Ishikawa (cell line): ENCODE measurements around the gene SLC25A41.

ENCODE experiments used
- CEBPB ChIP-seq: IDR thresholded peaks from 2 replicates; pipeline ENCODE4 v1.6.1; 2012
- CREB1 ChIP-seq: IDR thresholded peaks from 2 replicates; pipeline ENCODE4 v1.6.1; 2012; ENCODE audit warnings: low read depth
- EGR1 ChIP-seq: IDR thresholded peaks from 2 replicates; pipeline ENCODE4 v1.6.1; 2012
- EP300 ChIP-seq: IDR thresholded peaks from 2 replicates; pipeline ENCODE4 v1.6.1; 2012; ENCODE audit warnings: borderline replicate concordance
- FOXM1 ChIP-seq: IDR thresholded peaks from 2 replicates; pipeline ENCODE4 v1.6.1; 2012; ENCODE audit warnings: low read depth, borderline replicate concordance
- MAX ChIP-seq: IDR thresholded peaks from 2 replicates; pipeline ENCODE4 v1.6.1; 2012
- NFIC ChIP-seq: IDR thresholded peaks from 2 replicates; pipeline ENCODE4 v1.6.1; 2012
- RAD21 ChIP-seq: IDR thresholded peaks from 2 replicates; pipeline ENCODE4 v1.6.1; 2012; ENCODE audit warnings: low read depth
- REST ChIP-seq: IDR thresholded peaks from 2 replicates; pipeline ENCODE4 v1.6.1; 2012; ENCODE audit warnings: low read depth, mild to moderate bottlenecking
- TAF1 ChIP-seq: IDR thresholded peaks from 2 replicates; pipeline ENCODE4 v1.6.1; 2012; ENCODE audit warnings: low read depth, mild to moderate bottlenecking
- TEAD4 ChIP-seq: IDR thresholded peaks from 2 replicates; pipeline ENCODE4 v1.6.1; 2012
- YY1 ChIP-seq: IDR thresholded peaks from 2 replicates; pipeline ENCODE4 v1.6.1; 2012; ENCODE audit warnings: low read depth
- ZBTB7A ChIP-seq: IDR thresholded peaks from 2 replicates; pipeline ENCODE4 v1.6.1; 2012; ENCODE audit warnings: low read depth

- TF ChIP-seq TEAD4, result no peak
- TF ChIP-seq NFIC, result no peak
- no peak for TF ChIP-seq REST
- TF ChIP-seq RAD21, result no peak
- no peak for TF ChIP-seq EP300
- no peak for TF ChIP-seq CREB1
- TF ChIP-seq EGR1, result no peak
- TF ChIP-seq ZBTB7A, result no peak
- no peak for TF ChIP-seq TAF1
- TF ChIP-seq YY1, result no peak
- no peak for TF ChIP-seq FOXM1
- no peak for TF ChIP-seq MAX
- TF ChIP-seq CEBPB, result no peak
Measured at GRCh38 chr19:6466526-6467248, 33.1 kb upstream of the SLC25A41 start.
